Panc1 (cell line): Measurements from ENCODE around the gene CCDC70. TPM values are rescaled to one million over a fixed set of nuclear protein-coding genes. Genes with fewer than 3 reads are reported as not detected.

ENCODE experiments used
- ATAC-seq: fragments of 200-7000 bp; cut with Tn5 transposase; 2 replicates; pipeline ENCODE4 v1.9.1; 2020; ENCODE audit warnings: mild to moderate bottlenecking, moderate library complexity
- BruUV-seq: library from RNA; stranded (reverse); fragments of 400-500 nt; replicated peaks from 2 replicates; lab custom pipeline; 2021; lab: Mats Ljungman, UMichigan
- CTCF ChIA-PET: fragments of 300-600 bp; sonication (Branson Sonifier 250); formaldehyde crosslinking; loops from one replicate; lab custom pipeline; 2022; ENCODE audit warnings: antibody characterized with exemption; lab: Charles Lee
- POLR2A ChIA-PET: fragments of 300-600 bp; sonication (Branson Sonifier 250); formaldehyde crosslinking; loops from one replicate; lab custom pipeline; 2022; ENCODE audit warnings: antibody characterized with exemption; lab: Charles Lee
- DNase-seq: peaks from one replicate; pipeline ENCODE4 v3.0.0-alpha.2; 2010; ENCODE audit warnings: low read depth, low spot score
- H3K27ac ChIP-seq: 2 replicates; pipeline ENCODE4 v1.5.1; 2011; ENCODE audit warnings: mild to moderate bottlenecking, low read length, inconsistent platforms
- H3K27me3 ChIP-seq: fragments of 200-500 bp; sonication (Bioruptor generic); 2 replicates; pipeline ENCODE4 v1.6.0; 2014; ENCODE audit warnings: low read length, inconsistent platforms; ENCODE audit not compliant: control insufficient read depth, insufficient read depth
- H3K36me3 ChIP-seq: fragments of 200-500 bp; sonication (Bioruptor generic); 2 replicates; pipeline ENCODE4 v1.5.1; 2014; ENCODE audit warnings: inconsistent platforms, mild to moderate bottlenecking, low read length, moderate library complexity; ENCODE audit not compliant: control insufficient read depth, insufficient read depth
- H3K4me1 ChIP-seq: 2 replicates; pipeline ENCODE4 v1.5.1; 2011; ENCODE audit warnings: inconsistent platforms, mild to moderate bottlenecking, low read length, moderate library complexity; ENCODE audit not compliant: control insufficient read depth, insufficient read depth
- H3K4me3 ChIP-seq, 2 experiments: 2 replicates each; pipeline ENCODE4 v1.5.1; 2011 to 2012; ENCODE audit warnings: low read depth in 2 of 2, low read length in 2 of 2, mild to moderate bottlenecking in 2 of 2, inconsistent platforms in 1 of 2, moderate library complexity in 1 of 2
- H3K9me3 ChIP-seq: fragments of 200-500 bp; sonication (Bioruptor generic); 2 replicates; pipeline ENCODE4 v1.5.1; 2014; ENCODE audit warnings: low read depth, mild to moderate bottlenecking, inconsistent platforms, low read length, moderate library complexity; ENCODE audit not compliant: control insufficient read depth, insufficient read depth
- CTCF ChIP-seq: fragments of 450-650 bp; IDR thresholded peaks from 2 replicates; pipeline ENCODE4 v1.5.1; 2017; ENCODE audit warnings: mild to moderate bottlenecking
- POLR2AphosphoS5 ChIP-seq: IDR thresholded peaks from 2 replicates; pipeline ENCODE4 v1.6.1; 2012; ENCODE audit warnings: mild to moderate bottlenecking, low read depth, low read length, moderate library complexity
- REST ChIP-seq, 2 experiments: IDR thresholded peaks; 2 replicates each; pipeline ENCODE4 v1.6.1; 2011 to 2012; ENCODE audit warnings: low read depth in 2 of 2, control low read depth in 1 of 2, low read length in 1 of 2, mild to moderate bottlenecking in 1 of 2, moderate library complexity in 1 of 2; ENCODE audit not compliant: insufficient read depth in 1 of 2
- SIN3A ChIP-seq: IDR thresholded peaks from 2 replicates; pipeline ENCODE4 v1.6.1; 2012; ENCODE audit warnings: low read depth, mild to moderate bottlenecking, low read length, moderate library complexity, borderline replicate concordance; ENCODE audit not compliant: insufficient read depth
- TCF7L2 ChIP-seq: IDR thresholded peaks from 2 replicates; pipeline ENCODE4 v1.6.1; 2011; ENCODE audit warnings: mild to moderate bottlenecking, low read depth, low read length, inconsistent platforms
- in situ Hi-C: cut with HindIII; loops from 2 replicates; pipeline ENCODE4 v1.10.0; 2016; ENCODE audit warnings: low sequenced_read_pairs, low pct_unique_long_range_greater_than_20kb
- intact Hi-C: fragments of 100-400 bp; cut with micrococcal nuclease; formaldehyde crosslinking; loops from one replicate; pipeline ENCODE4 v1.10.0; 2022; ENCODE audit not compliant: unreplicated experiment
- total RNA-seq: library from RNA; stranded (reverse); gene quantifications from one replicate; pipeline ENCODE4 v1.2.1, GENCODE V29; 2021; ENCODE audit not compliant: unreplicated experiment

Gene CCDC70
- total RNA-seq, 1 experiment from 2014 or later: not detected

GRCh38 chr13:51825165-51825592 is 36.6 kb upstream of the CCDC70 start:
- in situ Hi-C loops (no loop called here), intact Hi-C loops (loop anchor here (10.0 kb wide), 1 partner anchor 380 kb away; no protein-coding TSS in a partner anchor)
- DNase-seq (no peak), ATAC-seq (no peak)
- POLR2A ChIA-PET: interaction anchor here (0.7 kb wide), 1 partner anchor 22 kb away, joined by 5 read pairs; no protein-coding TSS in a partner anchor
- Histone ChIP-seq H3K27ac (no peak overlapping the region), H3K4me1 (no peaks in the 10 kb centered on the region), H3K4me3 (no peak overlapping the region), H3K9me3 (no peaks in the 10 kb centered on the region), H3K27me3 (peaks cover 4% of the 10 kb centered on the region; the same call in 1 of the 2 replicates), H3K36me3 (no peaks in the 10 kb centered on the region)
- CTCF ChIA-PET: interaction anchor here (0.7 kb wide), 1 partner anchor 96 kb away, joined by 4 read pairs; no protein-coding TSS in a partner anchor
- TF ChIP-seq SIN3A (no peak), REST (IDR thresholded peaks at IDR 0.05; ENCODE audit: insufficient read depth in 1 of 2, low read depth in 2 of 2, low read length in 1 of 2) (no peak)
- no TSS peak for BruUV-seq

- Histone ChIP-seq H3K9me3 (no peaks in the 10 kb centered on the region), H3K4me3 (no peak overlapping the region), H3K4me1 (no peaks in the 10 kb centered on the region), H3K36me3 (no peaks in the 10 kb centered on the region), H3K27ac (no peak overlapping the region), H3K27me3 (peaks cover 4% of the 10 kb centered on the region; the same call in 1 of the 2 replicates)
- TF ChIP-seq TCF7L2: no peak
- TF ChIP-seq CTCF: no peak
- TF ChIP-seq SIN3A: no peak
- no peak for TF ChIP-seq REST (IDR thresholded peaks at IDR 0.05; ENCODE audit: insufficient read depth in 1 of 2, low read depth in 2 of 2, low read length in 1 of 2)
- no peak for TF ChIP-seq POLR2AphosphoS5
- ChIA-PET CTCF (interaction anchor here (0.6 to 0.7 kb wide), 2 partner anchors 55 to 95 kb away, joined by 4 to 6 read pairs; no protein-coding TSS in a partner anchor), POLR2A (interaction anchor here (0.7 kb wide), 1 partner anchor 22 kb away, joined by 5 read pairs; no protein-coding TSS in a partner anchor)
- intact Hi-C loops: loop anchor here (10.0 kb wide), 1 partner anchor 379 kb away; no protein-coding TSS in a partner anchor
- in situ Hi-C loops: no loop called here
- DNase-seq: no peak
- ATAC-seq: no peak
- no TSS peak for BruUV-seq
Measured at GRCh38 chr13:51825681-51826254, 36.0 kb upstream of the CCDC70 start.
